NCI-H2081 (cell line): Measurements from ENCODE around the gene ABCA4.
"Not testable (repeated sequence)": the region's sequence is repeated elsewhere in the genome, so short reads cannot be mapped to it uniquely, and the experiment has no call there.

Experiments
- DNase-seq, 2 experiments: peaks; one replicate each; lab custom pipeline; 2025; lab: John Stamatoyannopoulos, UW

ABCA4 gene

GRCh38 chr1:93979040-93979717 is 141.8 kb downstream of the ABCA4 start:
- no peak for DNase-seq

GRCh38 chr1:93977598-93977945 is 143.4 kb downstream of the ABCA4 start:
- no peak for DNase-seq

- DNase-seq: no peak
These were observed 144.0 kb downstream of the ABCA4 start for GRCh38 chr1:93976711-93977597.

- DNase-seq: no peak
These were observed 144.7 kb downstream of the ABCA4 start for GRCh38 chr1:93976291-93976690.

- DNase-seq: no peak
These were observed 148.6 kb downstream of the ABCA4 start for GRCh38 chr1:93972341-93972740.

GRCh38 chr1:93969887-93970286 is 151.1 kb downstream of the ABCA4 start:
- no peak for DNase-seq

GRCh38 chr1:93969371-93969770 is 151.6 kb downstream of the ABCA4 start:
- DNase-seq: no peak

GRCh38 chr1:93967306-93967705 is 153.6 kb downstream of the ABCA4 start:
- DNase-seq: peak in 1 of 2 experiments; percentile 0

GRCh38 chr1:93965888-93966287 is 155.1 kb downstream of the ABCA4 start:
- no peak for DNase-seq

- DNase-seq: no peak
These were observed 155.7 kb downstream of the ABCA4 start for GRCh38 chr1:93965256-93965655.

- no peak for DNase-seq
These were observed 156.2 kb downstream of the ABCA4 start for GRCh38 chr1:93964777-93965200.

- DNase-seq: no peak
These were observed 156.7 kb downstream of the ABCA4 start for GRCh38 chr1:93964096-93964776.

- no peak for DNase-seq
These were observed 157.4 kb downstream of the ABCA4 start for GRCh38 chr1:93963585-93963984.

- no peak for DNase-seq
These were observed 159.0 kb downstream of the ABCA4 start for GRCh38 chr1:93961906-93962305.

GRCh38 chr1:93961443-93961842 is 159.5 kb downstream of the ABCA4 start:
- no peak for DNase-seq

- no peak for DNase-seq
These were observed 160.3 kb downstream of the ABCA4 start for GRCh38 chr1:93960641-93961147.

GRCh38 chr1:93959413-93959812 is 161.5 kb downstream of the ABCA4 start:
- no peak for DNase-seq

GRCh38 chr1:93958726-93959100 is 162.2 kb downstream of the ABCA4 start:
- DNase-seq: no peak

- DNase-seq: no peak
These were observed 162.8 kb downstream of the ABCA4 start for GRCh38 chr1:93958032-93958725.

GRCh38 chr1:93955765-93956164 is 165.2 kb downstream of the ABCA4 start:
- DNase-seq: no peak

GRCh38 chr1:93947002-93947686 is 173.8 kb downstream of the ABCA4 start:
- DNase-seq: not testable (repeated sequence)
